Measurements from ENCODE around the gene PRR3.

GRCh38 chr6:30590509-30590908 is 33.4 kb downstream of the PRR3 start:
- TF ChIP-seq CTCF (IDR thresholded peaks at IDR 0.05; ENCODE audit: low read depth, low read length, poor library complexity, severe bottlenecking) (no peak), EZH2phosphoT487 (IDR thresholded peaks at IDR 0.05; ENCODE audit: borderline replicate concordance, low read length) (no peak)
